ENCODE data around the gene TIPARP. TPM values are rescaled to one million over a fixed set of nuclear protein-coding genes. Genes with fewer than 3 reads are reported as not detected.
A peak's percentile ranks its signal among the peaks of the same experiment; 100 is the strongest.

TIPARP gene, protein sequence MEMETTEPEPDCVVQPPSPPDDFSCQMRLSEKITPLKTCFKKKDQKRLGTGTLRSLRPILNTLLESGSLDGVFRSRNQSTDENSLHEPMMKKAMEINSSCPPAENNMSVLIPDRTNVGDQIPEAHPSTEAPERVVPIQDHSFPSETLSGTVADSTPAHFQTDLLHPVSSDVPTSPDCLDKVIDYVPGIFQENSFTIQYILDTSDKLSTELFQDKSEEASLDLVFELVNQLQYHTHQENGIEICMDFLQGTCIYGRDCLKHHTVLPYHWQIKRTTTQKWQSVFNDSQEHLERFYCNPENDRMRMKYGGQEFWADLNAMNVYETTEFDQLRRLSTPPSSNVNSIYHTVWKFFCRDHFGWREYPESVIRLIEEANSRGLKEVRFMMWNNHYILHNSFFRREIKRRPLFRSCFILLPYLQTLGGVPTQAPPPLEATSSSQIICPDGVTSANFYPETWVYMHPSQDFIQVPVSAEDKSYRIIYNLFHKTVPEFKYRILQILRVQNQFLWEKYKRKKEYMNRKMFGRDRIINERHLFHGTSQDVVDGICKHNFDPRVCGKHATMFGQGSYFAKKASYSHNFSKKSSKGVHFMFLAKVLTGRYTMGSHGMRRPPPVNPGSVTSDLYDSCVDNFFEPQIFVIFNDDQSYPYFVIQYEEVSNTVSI
- total RNA-seq: 10 to 100 TPM; 39.7 to 90.8 (median 52.2) TPM

DNA sequence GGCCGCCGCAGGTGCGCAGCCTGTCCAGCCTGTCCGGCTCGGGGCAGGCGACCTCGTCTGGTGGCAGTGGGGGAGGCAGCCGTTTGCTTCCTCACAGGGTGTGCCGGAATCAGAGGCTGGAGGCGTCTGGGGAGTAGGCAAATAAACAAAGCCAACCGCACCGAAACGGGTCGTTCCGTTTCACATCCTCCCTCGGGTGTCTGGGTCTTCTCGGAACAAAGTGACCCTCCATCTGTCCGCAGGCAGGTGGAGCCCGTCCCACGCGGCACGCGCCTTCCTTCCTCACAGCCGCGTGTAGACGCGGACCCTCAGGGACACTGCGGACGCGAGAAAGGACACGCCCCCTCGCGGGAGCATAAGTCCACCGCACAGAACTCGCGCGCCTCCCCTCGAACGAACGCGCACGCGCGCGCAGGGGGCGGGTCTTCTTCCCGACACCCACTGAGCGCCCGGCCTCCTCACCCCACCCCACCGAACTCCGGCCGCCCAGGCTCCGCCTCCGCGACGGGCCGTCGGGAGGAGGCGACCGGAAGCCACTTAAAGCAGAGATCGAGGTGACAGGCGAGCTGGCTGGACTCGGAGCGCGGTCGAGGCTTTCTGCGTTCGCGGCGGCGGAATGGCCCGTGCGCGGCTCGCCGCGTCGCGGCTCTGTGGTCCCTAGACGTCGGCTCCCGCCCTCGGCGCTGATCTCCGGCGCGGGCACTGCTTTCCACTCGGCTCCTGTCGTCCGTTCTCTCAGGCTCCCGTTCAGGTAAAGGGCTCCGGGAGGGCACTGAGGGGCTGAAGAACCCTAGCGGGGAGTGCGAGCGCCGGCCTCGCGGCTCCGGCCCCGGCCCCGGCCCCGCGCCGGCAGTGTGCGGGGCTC is at the start of gene TIPARP:
Gene TIPARP (plus strand): TSS at position 545 of the 865 bp plus-strand sequence. CDS start 3,108 bp downstream, outside the sequence.
- peak; percentile 99 to 100 (median 100) for DNase-seq
- TF ChIP-seq, protein P1, sequence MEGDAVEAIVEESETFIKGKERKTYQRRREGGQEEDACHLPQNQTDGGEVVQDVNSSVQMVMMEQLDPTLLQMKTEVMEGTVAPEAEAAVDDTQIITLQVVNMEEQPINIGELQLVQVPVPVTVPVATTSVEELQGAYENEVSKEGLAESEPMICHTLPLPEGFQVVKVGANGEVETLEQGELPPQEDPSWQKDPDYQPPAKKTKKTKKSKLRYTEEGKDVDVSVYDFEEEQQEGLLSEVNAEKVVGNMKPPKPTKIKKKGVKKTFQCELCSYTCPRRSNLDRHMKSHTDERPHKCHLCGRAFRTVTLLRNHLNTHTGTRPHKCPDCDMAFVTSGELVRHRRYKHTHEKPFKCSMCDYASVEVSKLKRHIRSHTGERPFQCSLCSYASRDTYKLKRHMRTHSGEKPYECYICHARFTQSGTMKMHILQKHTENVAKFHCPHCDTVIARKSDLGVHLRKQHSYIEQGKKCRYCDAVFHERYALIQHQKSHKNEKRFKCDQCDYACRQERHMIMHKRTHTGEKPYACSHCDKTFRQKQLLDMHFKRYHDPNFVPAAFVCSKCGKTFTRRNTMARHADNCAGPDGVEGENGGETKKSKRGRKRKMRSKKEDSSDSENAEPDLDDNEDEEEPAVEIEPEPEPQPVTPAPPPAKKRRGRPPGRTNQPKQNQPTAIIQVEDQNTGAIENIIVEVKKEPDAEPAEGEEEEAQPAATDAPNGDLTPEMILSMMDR (IDR thresholded peaks at IDR 0.05): peak; percentile 28 to 80 (median 70)
- TF ChIP-seq POLR2A (IDR thresholded peaks at IDR 0.05): peak; percentile 99 to 100

DNA sequence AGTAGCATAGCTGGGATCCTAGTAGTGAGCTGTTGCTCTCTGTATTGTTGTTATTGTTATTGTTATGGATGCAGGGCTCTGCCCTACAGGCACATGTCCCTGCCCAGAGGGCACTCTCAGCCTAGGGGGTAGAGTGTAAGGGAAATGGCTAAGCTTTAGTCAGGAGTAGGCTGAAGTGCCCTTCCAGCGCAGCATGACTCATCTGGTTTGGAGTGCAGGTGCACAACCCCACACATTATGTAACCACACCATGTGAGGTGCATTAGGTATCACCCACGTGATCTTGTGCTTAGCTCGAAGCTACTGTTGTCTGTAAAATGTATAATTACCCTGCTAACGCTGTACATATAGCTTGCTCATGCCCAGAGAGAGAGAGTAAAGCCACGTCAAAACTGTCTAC is 48.3 kb upstream of the TIPARP start:
- Histone ChIP-seq H3K36me3 (no peaks in the 10 kb centered on the region), H3K27ac (no peak overlapping the region), H3K4me3 (no peak overlapping the region), H3K9me3 (no peaks in the 10 kb centered on the region), H3K4me1 (no peaks in the 10 kb centered on the region), H3K27me3 (no peaks in the 10 kb centered on the region)
- peak in 1 of 3 donors; percentile 82 for DNase-seq
- TF ChIP-seq POLR2A (IDR thresholded peaks at IDR 0.05): no peak
- TF ChIP-seq, protein P1 (IDR thresholded peaks at IDR 0.05): no peak

More for the DNA sequence above, at the start of gene TIPARP:
- Histone ChIP-seq H3K4me1 (peaks cover 0 to 16% (median 4%) of the 10 kb centered on the region in 4 donors), H3K4me3 (peak within 1 kb of the TSS; percentile 62 to 95 (median 78)), H3K36me3 (peaks cover 0 to 14% (median 0%) of the 10 kb centered on the region in 3 donors), H3K27me3 (no peaks in the 10 kb centered on the region), H3K9me3 (no peaks in the 10 kb centered on the region), H3K27ac (peak within 1 kb of the TSS; percentile 87 to 97 (median 96))

DNA sequence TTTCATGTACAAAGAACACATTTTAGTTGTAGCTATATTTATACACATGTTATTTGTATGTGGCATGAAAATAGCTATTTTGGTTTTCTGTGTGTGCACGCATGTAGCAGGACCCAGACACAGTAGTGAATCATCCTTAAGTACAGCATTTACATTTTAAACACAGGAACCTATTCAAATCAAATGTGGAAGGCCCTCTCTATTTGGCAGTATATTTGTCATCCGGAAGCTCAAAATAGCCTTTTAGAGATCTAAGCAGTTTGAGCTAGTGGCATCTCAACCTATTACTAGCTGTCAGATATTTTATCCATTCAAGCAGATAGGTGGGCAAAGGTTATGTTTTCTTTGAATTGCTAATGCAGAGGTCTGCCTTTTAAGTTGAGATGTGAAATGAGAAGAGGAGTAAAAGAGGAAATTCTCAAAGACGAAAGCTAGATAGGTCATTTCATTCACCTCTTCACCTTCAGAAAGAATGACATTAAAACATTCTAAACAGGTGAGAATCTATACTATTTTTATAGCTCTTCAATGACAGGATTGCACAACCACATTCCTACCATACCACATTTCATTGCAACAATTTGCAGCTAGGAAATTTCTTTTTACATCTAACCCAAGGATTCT is 46.3 kb upstream of the TIPARP start:
- no peak overlapping the region for H3K4me3 ChIP-seq
- H3K27ac ChIP-seq: no peak overlapping the region
- no peaks in the 10 kb centered on the region for H3K36me3 ChIP-seq
- no peak for DNase-seq
- TF ChIP-seq, protein P1 (IDR thresholded peaks at IDR 0.05): no peak
- H3K9me3 ChIP-seq: no peaks in the 10 kb centered on the region
- no peaks in the 10 kb centered on the region for H3K4me1 ChIP-seq
- no peaks in the 10 kb centered on the region for H3K27me3 ChIP-seq

DNA sequence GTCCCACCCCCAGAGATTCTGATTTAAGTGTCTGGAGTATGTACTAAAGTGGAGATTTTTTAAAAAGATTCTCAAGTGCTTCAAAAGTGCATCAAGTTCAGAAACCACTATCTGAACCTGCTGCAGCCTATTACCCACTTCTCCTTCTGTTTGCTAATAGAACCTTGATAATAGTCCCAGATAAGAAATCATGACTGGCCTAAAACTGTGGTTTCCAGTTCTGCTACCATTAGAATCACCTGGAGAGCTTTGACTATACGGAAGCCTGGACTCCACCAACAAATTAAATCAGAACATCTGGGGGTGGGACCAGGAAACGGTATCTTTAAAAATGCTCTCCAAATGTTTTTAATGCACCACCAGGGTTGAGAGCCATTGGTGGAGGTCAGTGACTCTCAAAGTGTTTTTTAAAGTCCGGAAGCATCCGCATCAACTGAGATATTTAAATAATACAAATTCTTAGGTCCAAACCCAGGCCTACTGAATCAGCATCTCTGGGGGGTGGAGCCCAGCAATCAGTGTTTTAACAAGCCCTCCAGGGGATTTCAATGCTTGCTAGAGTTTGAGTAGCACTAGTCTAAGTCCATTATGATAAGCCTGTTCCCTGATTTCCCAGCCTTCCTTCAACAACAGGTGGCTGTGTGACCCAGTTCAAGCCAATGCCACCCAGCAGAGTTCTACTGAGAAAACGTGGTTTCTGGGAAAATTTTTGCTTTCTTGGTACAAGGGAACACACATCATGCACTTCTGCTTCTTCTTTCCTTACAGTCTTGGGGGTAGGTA is 45.4 kb upstream of the TIPARP start:
- no peaks in the 10 kb centered on the region for H3K9me3 ChIP-seq
- H3K27ac ChIP-seq: no peak overlapping the region
- H3K4me3 ChIP-seq: no peak overlapping the region
- TF ChIP-seq, protein P1 (IDR thresholded peaks at IDR 0.05): no peak
- no peak for TF ChIP-seq POLR2A (IDR thresholded peaks at IDR 0.05)
- no peaks in the 10 kb centered on the region for H3K27me3 ChIP-seq
- H3K36me3 ChIP-seq: no peaks in the 10 kb centered on the region
- DNase-seq: no peak
- H3K4me1 ChIP-seq: no peaks in the 10 kb centered on the region
